ENCODE measurements around the gene BICC1.

The BICC1 gene

GRCh38 chr10:58514111-58514770 lies 1.6 kb downstream of the BICC1 start:
- DNase-seq (ENCODE audit: low read depth in 3 of 3, low spot score in 1 of 3): no peak

GRCh38 chr10:58515291-58515941 lies 2.7 kb downstream of the BICC1 start:
- DNase-seq (ENCODE audit: low read depth in 3 of 3, low spot score in 1 of 3): no peak

GRCh38 chr10:58516119-58516518 lies 3.4 kb downstream of the BICC1 start:
- no peak for DNase-seq (ENCODE audit: low read depth in 3 of 3, low spot score in 1 of 3)

- no peak for DNase-seq (ENCODE audit: low read depth in 3 of 3, low spot score in 1 of 3)
Observed at GRCh38 chr10:58516671-58517070, 4.0 kb downstream of the BICC1 start.

- no peak for DNase-seq (ENCODE audit: low read depth in 3 of 3, low spot score in 1 of 3)
Observed at GRCh38 chr10:58517081-58517480, 4.4 kb downstream of the BICC1 start.

GRCh38 chr10:58517491-58518355 lies 5.1 kb downstream of the BICC1 start:
- no peak for DNase-seq (ENCODE audit: low read depth in 3 of 3, low spot score in 1 of 3)

- no peak for DNase-seq (ENCODE audit: low read depth in 3 of 3, low spot score in 1 of 3)
Observed at GRCh38 chr10:58518775-58519174, 6.1 kb downstream of the BICC1 start.

- DNase-seq (ENCODE audit: low read depth in 3 of 3, low spot score in 1 of 3): no peak
Observed at GRCh38 chr10:58529077-58529728, 16.5 kb downstream of the BICC1 start.

GRCh38 chr10:58531084-58531695 lies 18.5 kb downstream of the BICC1 start:
- peak in 1 of 3 donors; percentile 21 for DNase-seq (ENCODE audit: low read depth in 3 of 3, low spot score in 1 of 3)

GRCh38 chr10:58535311-58535710 lies 22.6 kb downstream of the BICC1 start:
- DNase-seq (ENCODE audit: low read depth in 3 of 3, low spot score in 1 of 3): no peak

GRCh38 chr10:58543141-58543540 lies 30.5 kb downstream of the BICC1 start:
- DNase-seq (ENCODE audit: low read depth in 3 of 3, low spot score in 1 of 3): no peak

GRCh38 chr10:58544135-58544534 lies 31.5 kb downstream of the BICC1 start:
- no peak for DNase-seq (ENCODE audit: low read depth in 3 of 3, low spot score in 1 of 3)

GRCh38 chr10:58545427-58545826 lies 32.8 kb downstream of the BICC1 start:
- no peak for DNase-seq (ENCODE audit: low read depth in 3 of 3, low spot score in 1 of 3)

- DNase-seq (ENCODE audit: low read depth in 3 of 3, low spot score in 1 of 3): no peak
Observed at GRCh38 chr10:58546137-58546536, 33.5 kb downstream of the BICC1 start.

- DNase-seq (ENCODE audit: low read depth in 3 of 3, low spot score in 1 of 3): no peak
Observed at GRCh38 chr10:58546722-58547445, 34.2 kb downstream of the BICC1 start.

- no peak for DNase-seq (ENCODE audit: low read depth in 3 of 3, low spot score in 1 of 3)
Observed at GRCh38 chr10:58547963-58548362, 35.3 kb downstream of the BICC1 start.

- DNase-seq (ENCODE audit: low read depth in 3 of 3, low spot score in 1 of 3): no peak
Observed at GRCh38 chr10:58554316-58554715, 41.6 kb downstream of the BICC1 start.

- DNase-seq (ENCODE audit: low read depth in 3 of 3, low spot score in 1 of 3): no peak
Observed at GRCh38 chr10:58555170-58555929, 42.7 kb downstream of the BICC1 start.

GRCh38 chr10:58555930-58556311 lies 43.2 kb downstream of the BICC1 start:
- no peak for DNase-seq (ENCODE audit: low read depth in 3 of 3, low spot score in 1 of 3)
